IPS-11a (cell line): ENCODE data around the gene ZNF394.

ENCODE experiments used
- H3K4me3 ChIP-seq: one replicate; pipeline ENCODE4 v1.5.1; 2013; ENCODE audit warnings: low read depth, low read length, control low read depth

ZNF394 gene

DNA sequence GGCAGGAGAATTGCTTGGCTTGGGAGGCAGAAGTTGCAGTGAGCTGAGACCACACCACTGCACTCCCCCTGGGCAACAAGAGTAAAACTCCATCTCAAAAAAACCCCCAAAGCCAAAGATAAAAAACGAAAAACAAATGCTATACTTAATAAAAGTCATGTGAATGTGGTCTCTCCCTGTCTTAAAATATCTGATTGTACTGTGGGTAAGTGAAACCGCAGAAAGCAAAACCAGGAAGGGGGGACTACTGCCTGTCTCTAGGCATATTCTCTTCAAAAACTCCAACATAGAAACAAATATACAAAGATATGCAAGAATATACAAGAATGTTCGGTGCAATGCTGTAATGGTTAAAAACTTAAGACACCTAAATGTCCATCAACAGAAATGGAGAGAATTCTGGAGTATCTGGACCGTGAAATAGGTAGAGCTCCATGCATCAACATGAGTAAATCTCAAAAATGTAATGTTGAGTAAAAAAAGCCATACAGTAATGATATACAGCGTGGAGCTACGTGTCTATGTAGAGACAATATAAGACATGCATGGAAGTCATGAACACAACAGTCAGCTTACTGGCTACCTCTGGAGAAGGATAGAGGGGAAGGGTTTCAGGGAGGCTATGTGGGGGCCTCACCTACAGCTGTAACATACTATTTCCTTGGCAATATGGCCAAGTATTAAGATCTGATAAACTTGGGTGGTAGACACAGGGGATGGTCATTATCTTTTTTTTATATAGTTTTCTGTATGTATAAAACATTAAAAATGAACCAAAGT lies 2.1 kb downstream of the ZNF394 start:
- no peak overlapping the region for H3K4me3 ChIP-seq

DNA sequence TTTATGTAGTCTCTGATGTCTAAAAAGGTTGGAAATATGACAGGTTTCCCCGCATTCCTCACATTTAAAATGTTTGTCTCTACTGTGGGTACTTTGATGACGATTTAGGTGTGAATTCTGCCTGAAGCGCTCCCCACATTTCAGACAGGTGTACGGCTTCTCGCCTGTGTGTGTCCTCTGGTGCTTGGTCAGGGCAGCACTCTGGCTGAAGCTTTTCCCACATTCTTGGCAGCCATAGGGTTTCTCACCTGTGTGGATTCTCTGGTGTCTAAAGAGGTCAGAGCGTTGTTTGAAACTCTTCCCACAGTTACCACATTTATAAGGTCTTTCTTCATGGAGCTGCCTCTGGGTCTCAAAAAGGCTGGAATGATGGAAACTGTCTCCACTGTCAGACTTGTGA lies 6.3 kb downstream of the ZNF394 start:
- no peak overlapping the region for H3K4me3 ChIP-seq

DNA sequence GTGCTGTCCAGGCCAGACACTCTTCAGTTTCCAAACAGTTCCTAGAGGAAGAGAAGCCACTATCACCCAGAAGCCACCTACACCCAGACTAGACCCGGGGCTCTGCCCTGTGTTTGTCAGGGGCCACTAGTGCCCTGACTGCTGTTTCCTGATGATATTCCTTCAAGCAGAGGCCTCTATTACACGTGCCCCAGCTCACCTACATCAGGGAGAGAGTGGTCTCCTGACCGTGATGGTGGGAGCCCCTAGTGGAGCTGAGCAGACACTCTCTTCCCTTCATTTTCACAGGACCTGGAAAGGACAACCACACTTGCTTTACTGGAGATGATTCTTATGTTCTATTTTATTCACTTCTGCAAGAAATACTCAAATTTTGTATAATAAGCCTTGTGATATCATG lies 9.2 kb downstream of the ZNF394 start:
- no peak overlapping the region for H3K4me3 ChIP-seq

DNA sequence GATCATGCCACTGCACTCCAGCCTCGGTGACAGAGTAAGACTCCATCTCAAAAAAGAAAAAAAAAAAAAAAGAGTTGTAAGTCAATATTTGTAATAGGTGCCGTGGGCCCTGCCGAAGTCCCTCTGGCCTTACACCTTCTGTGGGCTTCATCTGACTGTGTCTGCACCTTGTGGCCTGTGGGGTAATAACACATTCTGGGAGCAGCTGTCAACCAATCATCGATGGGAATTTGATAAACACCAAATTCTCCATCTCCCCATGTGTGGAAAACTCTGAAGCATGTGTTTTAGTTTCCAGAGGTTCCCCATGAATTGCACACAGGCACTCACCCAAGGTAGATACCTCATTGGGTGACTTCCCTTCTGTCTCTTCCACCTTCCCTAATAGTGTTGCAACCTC lies 10.8 kb downstream of the ZNF394 start:
- H3K4me3 ChIP-seq, result no peak overlapping the region

DNA sequence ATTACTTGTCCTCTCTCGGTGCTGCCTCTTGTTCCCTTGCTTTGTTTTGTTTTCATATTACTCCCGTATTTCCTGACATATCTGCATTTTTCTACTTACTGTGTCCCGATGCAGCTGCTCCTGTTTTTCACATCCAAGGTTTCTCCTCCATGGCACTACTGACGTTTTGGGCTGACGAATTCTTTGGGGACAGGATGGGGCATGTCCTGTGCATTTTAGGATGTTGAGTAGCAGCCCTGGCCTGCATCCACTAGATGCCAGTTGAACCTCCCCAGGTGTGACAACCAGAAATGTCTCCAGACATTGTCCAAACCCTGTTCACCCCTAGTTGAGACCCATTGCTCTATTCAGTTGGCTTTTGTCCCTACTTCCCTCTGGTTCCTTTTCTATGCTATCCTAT lies 15.0 kb downstream of the ZNF394 start:
- no peak overlapping the region for H3K4me3 ChIP-seq

DNA sequence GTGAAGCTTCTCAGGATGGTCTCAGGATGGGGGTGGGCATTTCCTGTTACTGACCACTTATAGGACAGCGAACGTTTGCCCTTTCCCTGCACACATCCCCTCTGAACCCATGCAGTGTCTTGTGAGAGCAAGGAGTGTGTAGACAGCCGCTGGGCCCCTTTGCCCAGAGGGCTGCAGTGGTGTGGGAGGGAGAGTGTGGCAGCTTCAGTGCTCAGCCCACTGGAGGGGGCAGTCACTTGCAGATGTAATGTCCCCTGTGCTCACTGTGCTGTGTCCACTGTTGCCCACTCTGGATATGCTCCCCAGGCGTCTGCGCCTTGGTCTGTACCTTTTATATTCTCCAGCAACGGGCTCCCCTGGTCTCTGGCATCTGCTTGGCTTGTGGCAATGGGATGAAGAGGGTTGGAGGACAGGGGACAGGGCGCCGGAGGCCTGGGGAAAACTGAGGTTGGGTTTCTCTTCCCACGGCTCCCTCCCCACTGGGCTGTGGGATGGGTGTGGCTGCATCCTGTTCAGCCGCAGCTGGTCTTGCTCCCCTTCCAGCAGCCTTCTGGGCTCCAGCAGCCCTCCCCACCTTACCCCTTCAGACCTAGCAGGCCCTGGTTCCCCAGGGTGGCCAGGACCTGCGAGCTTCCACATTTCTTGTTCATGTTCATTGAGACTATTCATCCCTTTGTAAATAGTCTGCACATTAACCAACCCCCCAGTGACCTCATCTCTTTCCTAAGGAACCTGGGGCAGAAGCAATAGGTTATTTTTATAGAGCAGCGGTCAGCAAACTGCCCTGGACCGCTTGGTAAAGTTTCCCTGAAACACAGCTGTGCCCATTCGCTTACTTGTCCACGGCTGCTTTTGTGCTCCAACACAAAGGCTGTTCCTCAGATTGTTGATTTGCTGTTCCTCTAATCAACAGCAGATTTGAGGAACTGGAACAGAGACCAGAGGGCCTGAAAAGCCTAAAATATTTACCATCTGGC lies 21.3 kb downstream of the ZNF394 start:
- H3K4me3 ChIP-seq, result no peak overlapping the region

DNA sequence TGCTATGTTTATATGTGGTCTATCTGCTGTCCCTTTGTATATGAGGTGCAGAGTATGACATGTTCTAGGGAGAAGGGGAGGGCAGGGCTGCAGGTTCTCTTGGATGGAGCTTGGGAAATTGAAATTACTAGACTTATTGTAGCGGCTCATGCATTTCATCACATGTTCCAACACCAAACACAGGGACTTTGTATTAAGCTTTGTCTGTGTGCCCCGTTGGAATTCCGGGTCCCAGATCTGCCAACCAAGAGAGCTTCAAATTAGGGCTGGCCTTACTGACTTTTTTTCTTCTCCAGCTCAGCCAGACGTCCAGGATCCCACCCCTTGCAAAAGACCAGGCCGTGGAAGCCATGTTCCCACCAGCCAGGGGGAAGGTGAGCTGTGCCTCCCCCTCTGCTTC lies 24.0 kb downstream of the ZNF394 start:
- H3K4me3 ChIP-seq, result no peak overlapping the region

DNA sequence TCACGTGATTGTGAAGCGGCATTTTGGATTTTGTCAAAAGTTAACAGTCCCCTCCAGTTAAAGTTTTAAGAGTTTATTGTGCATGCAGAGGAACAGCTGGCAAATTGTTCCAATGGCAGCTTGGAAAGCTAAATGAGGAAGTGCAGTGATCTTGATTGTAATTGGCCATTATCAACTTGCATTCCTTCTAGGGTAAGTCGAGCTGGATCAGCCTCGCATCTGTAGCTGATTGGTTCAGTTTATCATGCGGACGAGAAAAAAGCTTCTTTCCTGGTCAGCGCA lies 26.8 kb downstream of the ZNF394 start:
- peak overlapping the region; percentile 81 for H3K4me3 ChIP-seq

DNA sequence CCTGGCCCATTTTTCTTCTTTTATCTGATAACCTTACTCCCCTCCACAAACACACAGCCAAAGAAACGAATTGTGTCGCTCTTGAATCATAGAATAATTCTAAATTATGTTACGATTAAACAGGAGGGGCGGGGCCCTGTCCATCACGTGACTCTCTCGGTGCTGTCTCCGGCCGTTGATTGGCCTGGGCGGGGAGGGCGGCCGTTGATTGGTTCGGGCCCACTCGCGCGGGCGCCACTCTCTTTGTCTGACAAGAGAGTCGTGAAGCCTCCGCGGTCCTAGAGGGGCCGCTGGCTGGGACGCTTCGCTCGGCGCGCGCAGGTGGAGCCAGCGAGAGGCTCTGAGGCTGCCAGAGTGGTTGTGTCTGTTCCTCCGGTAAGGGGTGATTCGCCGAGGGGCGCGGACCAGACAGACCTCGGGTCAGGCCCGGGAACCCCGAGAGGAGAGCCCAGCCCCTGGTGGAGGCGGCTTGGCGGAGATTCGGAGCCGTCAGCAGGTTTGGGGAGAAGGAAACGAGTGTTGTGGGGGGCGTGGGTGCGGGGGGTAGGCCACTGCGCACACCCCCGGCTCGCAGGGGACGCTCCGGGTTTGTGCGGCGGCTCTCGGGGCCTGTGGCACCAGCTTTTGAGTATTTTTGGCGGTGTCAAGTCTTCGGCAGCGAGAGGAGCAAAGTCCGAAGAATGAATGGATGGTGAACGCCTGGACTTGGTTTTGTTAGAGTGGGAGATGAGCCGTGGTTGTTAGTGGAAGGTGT lies 27.3 kb downstream of the ZNF394 start, which contains the start of gene ZNF789:
Gene ZNF789, plus strand, starts transcription at position 330 of the 754 bp plus-strand sequence. CDS start 3,567 bp downstream, outside the sequence.
- peak within 1 kb of the TSS; percentile 81 for H3K4me3 ChIP-seq

DNA sequence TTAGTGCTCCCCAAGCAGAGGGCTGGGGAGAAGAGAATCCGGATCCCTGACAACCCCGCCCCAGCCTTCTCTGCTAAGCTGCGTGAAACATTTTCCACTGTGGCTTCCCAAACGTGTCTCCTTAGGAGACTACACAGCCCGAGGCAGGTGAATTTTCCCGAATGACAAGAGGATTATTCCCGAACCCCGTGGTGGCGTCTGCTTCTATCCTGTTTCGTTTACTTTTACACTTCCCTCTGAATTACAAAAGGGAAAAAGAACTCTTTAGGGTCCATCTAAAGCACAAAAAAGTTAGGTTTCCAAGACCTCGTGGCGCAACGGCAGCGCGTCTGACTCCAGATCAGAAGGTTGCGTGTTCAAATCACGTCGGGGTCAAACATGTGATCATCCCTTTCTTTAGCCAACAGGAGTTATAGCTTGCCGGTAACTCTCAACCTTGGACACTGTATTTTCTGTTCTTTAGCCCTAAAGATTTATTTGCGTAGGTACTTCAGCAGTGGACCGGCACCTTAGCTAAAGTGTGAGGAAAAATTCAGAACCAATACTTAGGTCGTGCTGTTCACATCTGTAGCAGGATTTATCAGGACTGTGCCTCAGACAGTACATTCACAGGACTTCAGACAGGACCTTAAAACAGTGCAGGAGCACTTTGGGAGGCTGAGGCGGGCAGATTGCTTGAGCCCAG lies 30.6 kb downstream of the ZNF394 start:
- H3K4me3 ChIP-seq, result no peak overlapping the region

DNA sequence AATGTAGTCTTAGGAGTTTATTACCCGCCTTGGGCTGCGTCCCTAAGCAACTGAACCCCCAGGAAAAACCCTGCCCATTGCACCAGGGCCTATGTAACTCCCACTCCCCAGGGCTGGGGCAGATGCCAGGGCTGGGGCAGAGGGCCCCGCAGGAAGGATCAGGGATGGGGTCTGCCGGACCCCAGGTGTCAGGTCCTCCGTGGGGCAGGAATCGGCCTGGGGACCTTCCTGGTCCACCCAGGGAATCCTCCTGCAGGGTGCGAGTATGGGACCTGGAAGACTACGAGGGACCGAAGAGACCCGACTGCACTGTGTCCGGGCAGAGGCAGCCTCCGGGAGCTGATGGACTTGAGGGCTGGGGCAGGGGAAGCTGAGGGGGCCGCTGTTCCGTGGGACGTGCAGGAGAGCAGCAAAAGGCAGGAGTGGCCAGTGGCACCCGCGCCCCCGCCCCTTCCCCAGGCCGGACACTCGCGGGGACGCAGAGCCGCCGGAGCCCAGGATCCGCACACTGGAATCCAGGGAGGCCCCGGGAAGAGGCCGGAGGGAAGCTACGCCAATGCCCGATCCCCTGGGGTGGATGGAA lies 31.7 kb downstream of the ZNF394 start:
- no peak overlapping the region for H3K4me3 ChIP-seq

DNA sequence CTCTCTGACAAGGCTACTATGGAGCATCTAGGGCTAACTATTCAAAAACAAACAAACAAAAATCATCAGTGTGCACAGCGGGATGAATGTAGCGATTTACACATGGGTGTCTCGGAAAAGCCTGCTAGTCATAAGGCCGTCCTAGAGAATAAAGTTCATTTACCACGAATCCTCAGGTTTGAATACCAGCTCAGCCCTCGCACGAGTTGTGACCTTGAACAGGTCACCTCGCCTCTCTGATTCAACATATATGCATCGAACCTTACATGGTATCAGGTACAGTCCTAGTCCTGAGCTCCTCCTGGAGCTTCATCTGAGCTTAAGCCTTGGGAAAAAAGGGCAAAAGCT lies 34.7 kb downstream of the ZNF394 start:
- H3K4me3 ChIP-seq, result peak overlapping the region; percentile 87

DNA sequence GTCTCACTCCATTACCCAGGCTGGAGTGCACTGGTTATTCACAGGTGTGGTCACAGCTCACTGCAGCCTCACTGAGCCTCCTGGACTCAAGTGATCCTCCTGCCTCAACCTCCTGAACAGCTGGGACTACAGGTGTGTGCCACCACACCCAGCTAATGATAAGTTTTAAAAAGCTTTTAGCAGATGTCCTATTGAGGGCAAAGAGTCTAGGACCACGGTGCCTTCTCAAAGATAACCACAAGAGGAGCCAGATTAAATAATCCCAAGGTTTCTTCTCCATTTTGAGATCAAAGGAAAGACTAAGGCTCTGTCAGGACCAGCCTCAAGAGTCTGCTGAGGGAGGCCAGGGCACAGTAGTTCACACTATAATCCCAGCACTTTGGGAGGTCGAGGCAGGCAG lies 38.9 kb downstream of the ZNF394 start:
- no peak overlapping the region for H3K4me3 ChIP-seq

DNA sequence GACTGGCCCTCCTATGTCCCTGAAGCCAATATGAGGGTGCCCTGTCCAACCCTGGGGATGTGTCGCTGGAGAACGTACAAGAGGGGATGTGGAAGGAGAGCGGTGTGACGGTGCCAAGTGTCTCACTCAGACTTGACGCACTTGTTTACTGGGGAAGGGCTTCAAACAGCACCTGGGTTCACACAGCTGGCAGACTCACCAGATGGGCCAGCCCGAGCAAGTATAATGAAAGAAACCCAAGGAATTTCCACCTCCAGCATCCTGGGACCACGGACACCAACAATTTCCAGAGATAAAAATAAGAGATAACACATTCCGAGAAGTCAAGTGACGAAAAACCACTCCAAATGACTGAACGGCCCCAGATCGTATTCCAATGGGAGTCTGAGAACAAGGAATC lies 39.4 kb downstream of the ZNF394 start:
- no peak overlapping the region for H3K4me3 ChIP-seq

DNA sequence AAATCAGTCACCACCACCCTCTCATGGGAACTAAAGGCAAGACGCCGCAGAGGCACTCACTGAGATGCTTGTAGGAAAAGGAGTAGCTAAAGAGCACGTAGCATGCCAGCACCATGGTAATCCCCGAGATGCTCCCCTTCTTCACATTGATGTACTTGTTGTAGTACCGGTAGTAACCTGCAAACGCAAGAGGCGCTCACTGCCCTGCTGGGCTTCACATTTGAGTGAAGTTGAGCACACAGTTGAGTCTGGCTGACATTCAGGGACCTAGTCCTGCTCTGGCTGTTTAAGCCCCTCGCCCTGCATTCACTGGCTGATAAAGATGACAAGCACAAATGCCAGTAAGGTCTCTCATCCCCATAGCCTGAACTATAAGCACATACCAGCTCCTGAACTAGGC lies 41.0 kb downstream of the ZNF394 start:
- no peak overlapping the region for H3K4me3 ChIP-seq

DNA sequence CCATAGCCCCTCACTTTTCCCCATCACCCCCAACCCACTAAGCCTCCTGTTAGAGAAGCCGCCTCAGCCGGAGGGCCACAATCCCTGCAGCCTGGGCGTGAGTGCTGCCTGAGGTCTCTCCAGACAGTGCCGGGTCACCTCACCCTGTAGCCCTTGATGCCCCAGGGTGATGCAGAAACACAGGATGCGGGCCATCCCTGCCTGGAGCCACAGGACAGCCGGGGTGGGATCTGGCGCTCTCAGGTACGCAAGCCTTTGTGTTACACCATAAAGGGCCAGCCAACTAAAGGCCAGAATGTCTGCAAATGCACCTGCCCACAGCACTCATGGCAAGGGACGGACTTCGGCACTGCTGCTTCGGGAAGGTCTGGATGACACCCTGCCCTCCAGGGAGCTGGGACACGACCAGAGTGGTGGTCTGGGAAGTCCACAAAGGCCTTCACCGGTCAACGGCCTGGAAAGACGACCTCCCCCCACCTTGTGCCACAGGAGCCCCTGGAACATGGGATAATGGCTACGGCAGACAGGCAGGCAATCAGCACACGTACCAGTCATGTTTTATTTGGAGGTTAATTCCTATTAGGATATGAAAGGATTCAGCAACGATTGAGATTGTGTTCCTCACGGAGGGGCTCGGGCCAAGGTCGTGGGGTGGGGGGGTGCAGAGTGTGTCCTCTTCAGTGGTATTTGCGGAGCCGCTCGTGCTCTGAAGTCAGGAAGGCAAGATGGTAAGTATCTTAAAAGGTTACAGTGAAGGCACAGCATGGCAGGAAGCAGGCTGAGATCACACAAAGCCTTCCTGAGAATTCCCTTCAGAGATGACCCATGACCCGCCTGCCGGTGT lies 42.2 kb downstream of the ZNF394 start:
- no peak overlapping the region for H3K4me3 ChIP-seq

DNA sequence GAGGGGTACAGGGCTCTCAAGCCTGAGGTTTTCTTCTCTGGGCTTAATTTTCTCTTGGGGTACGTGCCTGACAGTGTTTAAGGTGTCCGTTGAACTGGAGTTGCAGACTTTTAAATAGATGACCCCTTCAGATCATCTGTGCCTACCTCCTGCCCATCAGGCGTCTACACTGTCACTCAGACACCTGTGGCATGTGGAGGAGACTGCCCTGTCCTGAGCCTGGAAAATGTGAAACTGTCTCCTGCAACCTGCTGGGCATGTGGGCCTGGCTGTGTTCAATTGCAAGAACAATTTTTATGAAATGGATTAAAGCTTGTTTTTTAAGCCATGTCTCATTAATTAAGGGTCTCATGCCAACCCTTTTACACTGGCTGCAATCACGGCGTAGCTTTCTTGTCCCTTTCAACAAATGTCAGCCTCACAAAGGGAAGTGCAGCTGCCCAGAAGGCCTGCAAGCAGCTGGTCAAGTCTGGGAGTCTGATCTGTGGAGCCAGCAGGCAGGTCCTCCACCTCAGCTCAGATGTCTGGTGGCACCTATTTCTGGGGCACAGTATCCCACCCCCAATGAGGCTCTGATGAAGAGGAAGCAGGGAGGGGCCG lies 42.9 kb downstream of the ZNF394 start:
- H3K4me3 ChIP-seq, result no peak overlapping the region

DNA sequence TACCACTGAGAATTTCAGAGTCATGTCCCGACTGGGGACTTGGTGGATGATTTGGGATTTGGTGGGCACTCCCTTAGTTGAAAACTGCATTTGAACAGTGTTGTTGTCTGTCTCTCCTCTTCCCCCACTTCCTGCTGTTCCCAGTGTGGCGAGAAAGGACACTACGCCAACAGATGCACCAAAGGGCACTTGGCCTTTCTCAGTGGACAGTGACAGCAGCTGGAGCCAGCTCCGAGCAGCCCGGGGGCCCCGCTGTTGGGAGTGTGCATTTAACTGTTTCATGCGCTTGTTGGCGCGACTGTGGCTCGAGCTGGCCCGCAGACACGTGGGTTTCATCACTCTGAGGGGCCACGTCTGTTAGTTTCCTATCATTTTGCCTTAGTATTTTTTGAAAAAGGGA lies 43.8 kb downstream of the ZNF394 start:
- H3K4me3 ChIP-seq, result no peak overlapping the region

DNA sequence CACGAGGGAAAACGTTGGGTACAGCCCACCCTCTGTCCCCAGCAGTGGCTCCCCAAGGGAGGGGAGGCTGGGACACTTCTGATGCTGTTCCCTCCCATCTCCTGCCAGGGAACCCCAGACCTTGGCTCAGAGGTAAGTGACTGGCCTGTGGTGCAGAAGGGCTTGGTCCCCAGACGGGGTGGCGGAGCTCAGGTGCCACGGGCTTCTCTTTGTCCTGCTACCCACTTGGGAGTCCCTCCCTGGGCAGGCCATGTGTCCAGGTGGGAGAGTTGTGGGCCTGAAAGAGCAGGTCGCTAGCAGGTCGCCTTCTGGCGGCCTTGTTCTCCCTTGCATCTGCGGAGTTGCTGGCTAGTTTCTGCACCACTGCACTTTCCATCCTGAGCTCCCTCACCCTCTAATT lies 44.2 kb downstream of the ZNF394 start:
- H3K4me3 ChIP-seq, result no peak overlapping the region
